GM12878 (cell line): ENCODE measurements around the gene SNX17.

Source experiments
- CTCF ChIP-seq, 3 experiments: IDR thresholded peaks in 2 of 3; conservative IDR thresholded peaks in 1 of 3; 2 replicates each; pipeline ENCODE4 v1.5.1; 2011; ENCODE audit warnings: low read depth in 3 of 3, low read length in 3 of 3, mild to moderate bottlenecking in 3 of 3, control low read depth in 2 of 3, moderate library complexity in 2 of 3, inconsistent platforms in 1 of 3, mixed read lengths in 1 of 3; ENCODE audit not compliant: control insufficient read depth in 2 of 3, insufficient read depth in 1 of 3; ENCODE audit errors: extremely low read depth in 1 of 3
- IRF3 ChIP-seq: fragments of 450-650 bp; IDR thresholded peaks from 2 replicates; pipeline ENCODE4 v1.6.1; 2014; ENCODE audit warnings: mild to moderate bottlenecking
- MXI1 ChIP-seq: fragments of 150-350 bp; IDR thresholded peaks from 2 replicates; pipeline ENCODE4 v1.6.1; 2011; ENCODE audit warnings: low read depth, mild to moderate bottlenecking, inconsistent platforms, low read length, improper control_type of control experiment
- REST ChIP-seq: IDR thresholded peaks from 2 replicates; pipeline ENCODE4 v1.6.1; 2012; ENCODE audit warnings: mild to moderate bottlenecking, low read depth, low read length
- SPI1 ChIP-seq: IDR thresholded peaks from 2 replicates; pipeline ENCODE4 v1.6.1; 2011; ENCODE audit warnings: low read depth, mild to moderate bottlenecking, low read length, moderate library complexity, borderline replicate concordance; ENCODE audit not compliant: insufficient read depth
- SRF ChIP-seq, 2 experiments: IDR thresholded peaks; 2 replicates each; pipeline ENCODE4 v1.6.1; 2011; ENCODE audit warnings: low read depth in 2 of 2, low read length in 2 of 2, mild to moderate bottlenecking in 1 of 2, moderate library complexity in 1 of 2
- TAF1 ChIP-seq: IDR thresholded peaks from 2 replicates; pipeline ENCODE4 v1.6.1; 2011; ENCODE audit warnings: mild to moderate bottlenecking, low read depth, low read length, borderline replicate concordance
- USF2 ChIP-seq: IDR thresholded peaks from 2 replicates; pipeline ENCODE4 v1.6.1; 2011; ENCODE audit warnings: low read depth, low read length, improper control_type of control experiment, borderline replicate concordance

GRCh38 chr2:27375513-27376099 is 5.2 kb downstream of the SNX17 start:
- no peak for TF ChIP-seq IRF3
- no peak for TF ChIP-seq CTCF (IDR thresholded peaks at IDR 0.05 in 2 of 3, conservative IDR thresholded peaks at IDR 0.05 in 1 of 3; ENCODE audit: control insufficient read depth in 2 of 3, extremely low read depth in 1 of 3, insufficient read depth in 1 of 3, low read depth in 3 of 3, low read length in 3 of 3)
- no peak for TF ChIP-seq REST
- TF ChIP-seq MXI1: no peak
- TF ChIP-seq TAF1: no peak
- no peak for TF ChIP-seq SRF (IDR thresholded peaks at IDR 0.05; ENCODE audit: low read depth in 2 of 2, low read length in 2 of 2)
- no peak for TF ChIP-seq SPI1
- TF ChIP-seq USF2: no peak
